GM04504 (cell line): ENCODE measurements around the gene ACIN1.

Experiments
- DNase-seq: peaks from one replicate; pipeline ENCODE4 v3.0.0-alpha.2; 2012; ENCODE audit warnings: low read depth

Gene ACIN1

GRCh38 chr14:23080474-23080873, 14.5 kb downstream of the ACIN1 start:
- no peak for DNase-seq

GRCh38 chr14:23079716-23080115, 15.2 kb downstream of the ACIN1 start:
- no peak for DNase-seq

DNA sequence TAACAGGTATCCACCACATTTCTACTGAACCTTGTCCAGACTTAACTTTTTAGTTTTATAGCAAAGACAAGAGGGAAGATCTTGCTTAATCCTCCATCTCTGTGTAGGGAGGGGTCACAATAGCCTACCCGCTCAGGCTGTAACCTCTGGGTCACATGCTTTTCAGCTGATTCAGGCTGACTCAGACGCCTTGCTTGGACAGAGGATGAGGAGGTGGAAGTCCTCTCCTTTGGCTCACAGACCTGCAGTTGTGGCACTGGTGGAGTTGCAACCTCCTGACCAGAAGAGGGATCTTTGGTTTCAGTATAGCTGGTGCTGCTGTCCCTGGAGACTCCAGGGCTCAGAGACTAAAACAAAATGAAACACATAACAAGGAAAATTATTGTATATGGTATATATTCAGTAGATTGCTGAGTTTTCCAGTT, 16.2 kb downstream of the ACIN1 start:
- peak; percentile 98 for DNase-seq

DNA sequence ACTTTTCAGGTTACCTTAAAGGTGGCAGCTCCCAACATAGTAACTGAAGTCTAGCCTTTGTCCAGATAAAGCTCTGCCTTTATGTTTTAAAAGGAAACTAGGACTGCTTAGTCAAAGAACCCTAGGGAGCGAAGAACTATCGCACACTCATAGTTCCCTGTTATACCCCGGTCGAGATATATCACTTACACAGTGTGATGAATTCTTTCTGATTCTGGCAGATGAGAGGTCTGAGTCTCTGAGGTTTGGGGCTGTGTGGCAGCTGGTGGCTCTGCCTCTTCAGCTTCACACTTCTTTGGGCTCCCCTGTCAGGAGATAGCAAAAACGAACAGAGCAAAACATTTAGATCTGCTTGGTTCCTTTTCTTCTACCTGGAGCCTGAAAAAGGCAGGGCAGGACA, 17.0 kb downstream of the ACIN1 start:
- no peak for DNase-seq

DNA sequence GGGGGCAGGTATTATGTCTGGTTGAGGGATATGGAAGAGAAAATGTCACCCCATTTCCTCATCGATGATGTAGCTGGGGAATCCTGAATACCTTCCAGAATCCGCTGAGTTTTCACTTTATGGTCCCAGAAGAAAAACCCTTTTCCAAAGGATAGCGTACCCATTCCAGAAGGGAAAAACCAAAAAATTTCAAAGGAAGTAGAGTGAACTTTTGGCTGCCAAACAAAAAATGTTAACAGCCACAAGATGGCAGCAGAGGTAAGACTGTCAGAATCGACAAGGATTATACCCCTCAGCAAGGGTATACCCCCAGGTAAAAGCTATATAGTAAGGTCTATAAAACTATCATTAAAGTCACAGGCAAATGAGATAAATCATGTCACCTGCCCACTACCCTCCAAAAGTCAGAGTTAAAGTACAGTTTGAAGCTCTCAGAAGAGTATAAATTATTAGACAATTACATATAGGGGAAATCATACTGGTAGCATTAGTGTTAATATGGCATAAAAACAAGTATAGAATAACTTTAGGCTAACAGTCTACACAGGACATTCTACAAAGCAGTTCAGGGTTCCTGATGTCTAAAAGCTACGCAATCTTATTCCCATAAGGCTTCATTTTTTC, 18.0 kb downstream of the ACIN1 start:
- no peak for DNase-seq

DNA sequence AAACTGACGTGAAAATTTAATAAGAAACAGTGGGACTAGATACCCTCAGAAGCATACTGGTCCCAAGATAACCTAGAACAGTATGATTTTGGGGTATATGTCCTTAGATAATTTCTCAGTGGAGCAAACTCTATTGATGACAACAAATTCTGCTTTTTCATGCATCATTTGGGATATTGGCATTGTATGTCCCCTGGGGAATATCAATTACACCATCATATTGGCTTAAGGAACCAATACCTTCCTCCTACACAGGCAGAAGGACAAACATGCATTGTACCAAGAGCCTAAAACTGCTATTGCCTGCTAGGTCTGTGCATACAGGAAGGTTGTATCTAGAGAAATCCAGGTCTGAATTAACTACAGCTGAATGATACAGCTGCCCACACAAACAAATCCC, 20.0 kb downstream of the ACIN1 start:
- no peak for DNase-seq

DNA sequence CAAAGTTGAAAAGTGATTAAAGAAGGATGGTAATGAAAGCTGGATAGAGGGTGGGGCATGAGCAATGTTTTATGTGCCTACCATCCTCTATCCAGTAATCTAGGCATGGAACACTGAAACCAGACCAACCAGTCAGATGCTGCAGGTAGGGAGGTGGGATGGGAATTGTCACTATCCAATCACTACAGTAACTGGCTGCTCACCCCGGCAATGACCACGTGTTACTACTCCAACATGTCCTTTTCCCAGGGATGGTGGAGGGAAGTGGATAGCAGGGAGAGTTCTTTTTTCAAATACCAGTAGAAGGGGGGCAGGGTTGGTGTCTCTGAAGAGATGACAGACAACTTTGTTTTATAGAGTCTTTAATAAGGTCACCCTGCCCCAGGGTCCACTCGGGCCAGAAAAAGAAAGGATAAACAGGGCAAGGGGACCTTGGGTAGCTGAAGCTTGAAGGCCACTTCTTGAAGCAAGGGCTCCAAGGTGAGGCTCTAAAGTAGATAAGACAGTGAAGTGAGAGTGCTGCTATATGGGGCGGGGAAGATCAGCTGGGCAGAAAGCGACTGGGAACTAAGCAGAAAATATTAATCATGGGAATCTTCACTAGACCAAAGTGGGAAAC, 22.9 kb downstream of the ACIN1 start:
- DNase-seq = no peak

GRCh38 chr14:23071244-23071920, 23.6 kb downstream of the ACIN1 start:
- DNase-seq = peak; percentile 82

DNA sequence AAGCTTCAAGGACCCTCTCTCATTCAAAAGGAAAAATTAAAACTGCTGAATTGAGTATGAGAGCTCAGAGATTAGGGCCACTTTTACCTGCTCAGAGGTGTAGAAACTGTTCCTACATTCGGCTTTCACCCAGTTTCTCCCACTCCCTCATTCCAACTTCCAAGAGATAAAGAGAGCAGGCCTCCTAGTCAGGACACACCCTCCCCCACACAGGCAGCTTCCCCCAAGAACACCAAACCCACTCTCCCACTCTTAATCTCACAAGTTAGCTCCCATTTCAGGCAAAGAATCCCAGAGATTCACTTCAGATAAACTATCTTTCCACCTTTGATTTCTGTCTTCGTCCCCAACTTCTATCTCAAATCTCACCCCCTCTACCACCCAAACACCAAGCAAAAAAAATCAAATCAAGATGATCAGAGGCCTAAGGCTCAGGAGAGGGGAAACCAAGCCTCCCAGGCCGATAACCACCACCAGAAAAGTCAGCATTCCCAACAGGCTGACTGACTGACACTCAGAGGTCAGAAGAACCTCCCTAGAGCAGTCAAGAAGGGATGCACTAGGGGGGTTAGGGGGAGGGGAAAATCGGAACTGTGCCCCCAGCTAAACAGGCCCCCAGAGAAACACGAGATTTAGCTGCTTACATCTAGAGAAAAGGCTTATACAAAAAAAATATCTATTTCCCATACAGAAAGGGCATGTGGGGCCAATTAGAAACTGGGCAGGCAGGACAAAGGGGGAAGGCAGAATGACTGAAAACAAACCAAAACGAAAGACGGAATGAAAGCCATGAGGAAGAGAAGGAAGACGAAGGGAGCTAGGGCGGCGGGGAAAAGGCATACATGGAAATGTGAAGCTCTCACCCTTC, 24.4 kb downstream of the ACIN1 start:
- DNase-seq = no peak

GRCh38 chr14:23069413-23069806, 25.5 kb downstream of the ACIN1 start:
- DNase-seq = no peak

DNA sequence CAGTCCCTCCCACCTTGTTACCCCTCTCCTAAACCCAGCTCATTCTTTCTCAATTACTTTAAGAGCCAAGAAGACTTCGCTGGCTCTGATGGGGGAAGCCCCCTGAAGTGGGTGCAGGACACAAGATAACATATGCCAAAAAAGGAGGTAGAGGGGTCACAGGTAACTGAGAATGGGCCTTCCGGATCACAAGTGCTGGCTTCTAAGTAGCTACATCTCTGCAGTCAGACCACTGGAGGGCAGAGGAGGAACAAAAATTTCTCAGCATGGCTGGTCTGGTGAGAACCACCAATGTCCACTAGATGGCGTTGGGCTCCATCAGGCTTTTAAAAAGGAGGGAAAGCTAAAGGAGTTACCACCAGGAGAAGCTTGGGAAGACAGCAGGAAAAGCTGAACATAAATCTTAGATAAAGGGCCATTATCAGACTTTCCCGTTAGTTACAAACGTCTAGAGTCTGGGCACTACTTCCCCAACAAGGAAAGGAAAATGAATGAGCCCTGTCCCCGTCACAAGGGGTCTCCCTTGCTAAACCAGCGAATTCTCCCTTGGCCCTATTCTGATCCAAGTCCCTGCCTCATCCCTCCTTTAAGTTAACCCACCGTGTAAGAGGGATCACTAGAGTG, 26.0 kb downstream of the ACIN1 start:
- peak; percentile 83 for DNase-seq

DNA sequence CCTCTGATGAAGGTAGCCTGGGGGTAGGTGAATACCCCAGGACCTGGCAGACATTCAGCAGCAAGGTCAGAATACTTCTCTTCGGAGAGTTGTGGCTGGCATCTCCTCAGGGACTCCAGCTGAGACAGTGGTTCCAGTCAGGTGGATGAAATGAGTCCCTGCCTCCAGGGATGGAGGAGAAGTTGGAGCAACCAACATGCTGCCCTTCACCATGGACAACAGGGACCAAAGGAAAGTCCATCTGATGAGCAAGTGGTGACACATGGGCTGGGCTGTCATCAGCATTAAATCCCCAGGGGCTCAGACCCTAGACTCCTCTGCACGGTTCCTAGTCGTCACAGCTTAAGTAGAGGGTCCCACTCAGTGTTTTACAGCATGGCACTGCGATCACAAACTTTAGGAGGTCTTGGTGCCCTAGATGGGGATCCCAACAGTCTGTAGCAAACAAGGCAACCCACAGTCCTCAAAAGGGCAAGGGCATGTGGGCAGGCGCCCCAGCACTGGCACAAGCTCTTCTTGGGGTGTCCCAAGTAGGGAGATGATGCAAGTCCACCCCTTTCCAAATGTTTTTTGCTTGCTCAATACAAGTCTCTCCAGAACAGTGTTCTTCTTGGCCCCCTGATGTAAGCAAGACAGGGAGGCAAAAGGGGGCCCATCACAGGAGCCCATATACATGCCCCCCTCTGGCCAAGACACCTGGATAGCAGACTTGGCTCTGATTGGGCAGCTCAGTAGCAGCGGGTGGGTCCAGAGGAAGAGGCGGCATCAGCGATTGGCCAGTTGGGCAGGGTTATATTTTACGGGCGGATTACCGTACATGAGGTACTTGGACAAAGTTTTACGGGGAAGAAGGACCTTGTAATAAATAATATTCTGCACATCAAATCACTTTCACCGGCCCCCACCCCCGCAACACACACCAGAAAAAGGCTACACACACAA, 26.8 kb downstream of the ACIN1 start:
- no peak for DNase-seq

DNA sequence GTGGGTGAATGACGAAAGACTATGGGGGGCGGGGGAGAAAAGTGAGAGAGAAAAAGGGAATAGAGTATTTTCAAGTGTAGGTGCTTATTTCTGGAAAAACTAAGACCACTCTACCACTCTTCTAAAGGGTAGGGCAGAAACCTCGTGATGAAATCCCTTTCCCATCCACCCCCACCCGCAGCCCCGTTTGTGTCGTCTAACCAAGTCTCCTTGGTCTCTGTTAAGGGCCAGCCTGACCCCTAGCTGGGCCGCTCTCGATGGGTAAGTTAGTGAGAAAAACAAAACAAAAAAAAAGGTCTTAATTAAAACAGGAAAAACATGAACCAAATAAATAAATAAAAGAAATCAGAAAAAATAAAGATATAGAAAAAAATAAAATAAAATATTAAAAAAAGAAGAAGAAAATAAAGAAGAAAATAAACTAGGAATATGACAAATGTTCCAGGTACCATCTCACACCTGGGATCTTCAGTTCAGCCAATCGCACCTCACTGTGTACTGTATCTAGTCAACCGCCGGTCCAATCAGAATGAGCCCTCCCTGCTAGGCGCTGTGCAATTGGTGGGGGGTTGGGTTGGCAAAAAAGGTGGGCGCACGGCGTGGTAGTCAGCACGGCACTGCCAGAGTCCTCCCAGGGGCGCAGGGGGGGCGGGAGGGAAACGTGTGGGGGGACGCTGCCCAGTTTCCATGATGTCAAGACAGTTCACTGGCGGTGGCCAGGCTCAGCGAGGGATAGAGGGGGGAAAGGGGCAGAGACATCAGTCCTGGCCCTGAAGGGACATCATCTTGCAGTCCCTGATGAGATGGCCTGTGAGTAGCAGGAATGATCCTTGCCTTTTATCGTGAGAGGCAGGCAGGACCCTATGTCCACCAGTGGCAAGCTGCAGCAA, 27.8 kb downstream of the ACIN1 start:
- DNase-seq = no peak

DNA sequence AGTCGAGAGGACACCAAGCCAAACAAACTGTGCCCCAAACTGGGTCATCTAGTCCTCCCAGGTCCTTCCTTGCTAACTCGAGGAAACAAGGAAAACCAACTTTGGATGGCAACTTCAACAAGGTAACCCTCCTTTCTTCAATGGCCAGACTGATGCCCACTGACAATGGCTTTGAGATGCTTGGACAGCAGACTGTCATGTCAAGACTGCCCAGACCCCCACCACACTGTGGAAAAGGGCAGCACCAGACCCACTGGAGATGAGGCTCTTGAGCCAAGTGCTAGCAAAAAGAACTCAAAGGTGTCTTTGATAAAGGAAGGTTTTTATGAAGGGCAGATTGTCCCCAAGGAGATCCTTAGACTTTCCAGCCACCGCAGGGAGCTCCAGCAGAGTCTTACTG, 28.6 kb downstream of the ACIN1 start:
- DNase-seq = no peak

DNA sequence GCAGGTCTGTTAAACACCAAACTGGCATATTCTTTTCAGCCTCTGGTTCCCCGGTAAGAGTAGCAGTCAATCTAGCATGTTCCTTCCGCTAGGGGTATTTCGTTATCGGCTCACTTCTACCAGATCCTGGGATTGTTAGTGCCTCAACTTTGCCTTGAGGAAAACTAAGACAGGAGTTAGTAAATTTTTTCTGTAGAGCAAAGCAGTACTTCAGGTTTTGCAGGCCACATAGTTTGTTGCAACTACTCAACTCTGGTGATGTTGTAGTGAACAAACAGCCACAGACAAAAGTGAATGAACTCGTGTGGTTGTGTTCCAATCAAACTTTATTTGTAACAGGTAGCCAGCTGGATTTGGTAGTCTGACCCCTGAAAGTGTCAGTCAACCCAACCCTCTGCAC, 31.3 kb downstream of the ACIN1 start:
- DNase-seq = no peak

DNA sequence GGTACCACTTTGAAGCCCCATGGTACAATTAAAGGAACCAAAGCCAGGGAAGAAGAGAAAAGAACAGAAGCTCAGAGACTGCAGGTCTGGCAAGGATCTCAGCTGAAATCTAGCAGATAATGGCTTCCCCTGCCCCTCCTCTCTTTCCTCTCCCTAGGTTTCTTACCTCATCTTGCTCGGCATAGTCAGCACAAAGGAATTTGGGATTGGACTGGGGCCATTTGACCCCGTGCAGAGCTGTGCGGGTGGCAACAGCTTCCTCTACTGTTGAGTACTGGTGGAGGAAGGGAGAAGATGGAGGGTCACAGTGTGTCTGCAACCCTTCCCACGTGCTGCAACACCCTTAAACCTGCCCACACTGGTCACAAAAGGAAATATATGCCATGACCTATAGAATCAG, 32.9 kb downstream of the ACIN1 start:
- DNase-seq = peak; percentile 88

GRCh38 chr14:23060536-23061260, 34.2 kb downstream of the ACIN1 start:
- no peak for DNase-seq

DNA sequence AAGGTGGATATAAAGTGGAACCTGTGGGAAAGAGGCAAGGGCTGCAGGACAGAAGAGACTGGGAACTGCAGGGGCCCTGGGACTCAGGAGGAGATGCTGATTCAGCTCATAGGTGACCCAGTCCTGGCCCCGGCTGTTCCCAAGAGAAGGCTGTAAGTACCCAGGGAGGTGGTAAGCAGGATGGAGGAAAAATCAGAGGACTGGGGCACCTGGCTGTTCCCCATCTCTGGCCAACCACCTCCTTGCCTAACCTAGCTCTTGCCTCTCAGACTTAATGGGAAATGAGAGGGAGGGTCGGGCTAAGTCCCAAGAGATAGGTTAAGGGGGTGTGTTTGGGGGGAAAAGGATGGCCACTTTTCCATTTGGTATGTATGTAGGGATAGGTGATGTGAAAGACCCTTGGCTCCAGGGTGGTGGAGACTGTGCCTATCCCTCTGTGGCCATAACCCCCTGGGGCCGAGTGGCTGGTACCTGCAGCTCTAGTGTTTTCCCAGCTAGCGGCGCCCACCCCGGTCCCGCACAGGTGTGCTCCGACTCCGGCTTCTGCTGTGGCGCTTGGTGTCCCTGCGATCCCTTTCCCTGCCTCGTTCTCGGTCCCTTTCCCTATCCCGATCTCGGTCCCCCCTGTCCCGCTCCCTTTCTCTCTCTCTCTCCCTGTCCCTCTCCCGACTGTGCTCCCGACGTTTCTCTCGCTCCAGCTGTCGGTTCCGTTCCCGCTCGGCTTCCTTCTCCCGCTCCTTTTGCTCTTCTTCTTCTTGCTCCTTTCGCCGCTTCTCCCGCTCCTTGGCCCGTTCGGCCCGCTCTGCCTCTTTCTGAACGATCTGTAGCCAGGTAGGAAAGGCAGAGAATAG, 36.1 kb downstream of the ACIN1 start:
- no peak for DNase-seq
